Ishikawa (cell line): ENCODE measurements around the gene HDGFL1.

Experiments used
- CEBPB ChIP-seq: IDR thresholded peaks from 2 replicates; pipeline ENCODE4 v1.6.1; 2012
- EP300 ChIP-seq: IDR thresholded peaks from 2 replicates; pipeline ENCODE4 v1.6.1; 2012; ENCODE audit warnings: borderline replicate concordance
- NFIC ChIP-seq: IDR thresholded peaks from 2 replicates; pipeline ENCODE4 v1.6.1; 2012
- TCF12 ChIP-seq: IDR thresholded peaks from 2 replicates; pipeline ENCODE4 v1.6.1; 2012; ENCODE audit warnings: low read depth

DNA sequence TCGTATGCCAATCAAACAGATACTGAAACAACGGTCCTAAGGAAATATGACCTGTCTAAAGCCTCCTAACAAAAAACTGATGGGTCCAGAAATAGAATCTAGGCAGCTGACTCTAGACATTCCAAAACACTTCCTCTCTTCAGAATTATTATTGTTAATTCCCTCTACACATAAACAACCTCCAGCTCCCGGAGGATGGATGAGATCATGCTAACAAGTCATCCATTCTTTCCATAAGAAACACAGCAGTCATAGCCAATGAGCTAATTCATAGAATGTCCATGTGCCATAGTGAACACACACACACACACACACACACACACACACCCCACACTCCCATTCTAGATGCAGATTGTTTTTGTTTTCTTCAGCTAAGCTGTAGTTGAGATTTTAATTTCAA, 44.3 kb downstream of the HDGFL1 start:
- TF ChIP-seq NFIC, result no peak
- TF ChIP-seq EP300, result no peak
- TF ChIP-seq CEBPB, result no peak
- no peak for TF ChIP-seq TCF12
